Endothelial cell of hepatic sinusoid (primary cell): ENCODE data around the gene GBF1.
"Not testable (repeated sequence)": the region's sequence is repeated elsewhere in the genome, so short reads cannot be mapped to it uniquely, and the experiment has no call there.

ENCODE experiments used
- in situ Hi-C: cut with HindIII; loops from 2 replicates; pipeline ENCODE4 v1.10.0; 2017; ENCODE audit warnings: low sequenced_read_pairs

The GBF1 gene

DNA sequence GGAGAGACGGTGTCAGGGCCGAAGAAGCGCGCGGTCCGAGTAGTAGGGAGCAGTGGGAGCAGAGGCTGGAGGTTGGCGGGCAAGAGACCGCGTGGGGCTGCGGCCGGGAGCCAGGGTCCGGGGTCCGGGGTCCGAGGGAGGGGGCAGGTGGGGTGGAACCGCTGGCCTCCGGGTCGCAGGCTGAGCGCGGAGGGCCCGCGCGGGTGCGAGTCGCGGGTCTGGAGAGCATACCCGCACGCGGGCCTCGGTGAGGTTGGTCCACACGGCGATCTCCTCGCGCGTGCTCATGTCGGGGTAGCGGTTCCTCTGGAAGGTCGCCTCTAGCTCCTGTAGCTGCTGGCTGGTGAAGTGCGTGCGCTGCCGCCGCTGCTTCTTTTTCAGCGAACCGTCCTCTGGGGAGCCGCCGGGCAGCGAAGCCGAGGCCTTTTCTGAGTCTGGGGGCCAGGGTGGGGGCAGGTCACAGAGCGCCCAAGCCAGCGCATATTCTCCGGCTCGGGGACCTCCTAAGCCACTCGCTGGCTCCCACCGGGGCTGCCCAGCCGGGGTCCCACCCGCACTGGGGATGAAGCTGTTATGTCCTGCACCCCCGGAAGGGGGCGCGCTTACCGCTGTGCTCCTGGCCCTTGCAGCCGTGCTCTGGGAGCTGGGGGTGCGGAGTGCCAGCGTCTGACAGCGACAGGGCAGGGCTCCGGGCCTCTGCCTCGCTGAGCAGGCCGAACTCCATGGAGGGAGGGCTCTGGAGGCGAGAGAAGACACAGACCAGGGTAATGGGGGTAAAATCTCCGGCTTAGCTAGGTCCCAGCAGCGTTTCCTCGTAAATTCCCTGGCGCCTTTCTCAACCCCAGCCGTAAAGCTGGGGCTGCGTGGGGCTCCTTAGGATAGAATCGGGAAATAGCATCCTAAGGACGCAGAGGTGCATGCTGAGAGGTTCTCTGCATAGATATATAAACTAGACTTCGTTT is 13.7 kb upstream of the GBF1 start:
- in situ Hi-C loops, result no loop called here

- in situ Hi-C loops, result no loop called here
These were observed 11.3 kb upstream of the GBF1 start for GRCh38 chr10:102233997-102234396.

GRCh38 chr10:102234888-102235597 is 10.3 kb upstream of the GBF1 start:
- in situ Hi-C loops, result no loop called here

DNA sequence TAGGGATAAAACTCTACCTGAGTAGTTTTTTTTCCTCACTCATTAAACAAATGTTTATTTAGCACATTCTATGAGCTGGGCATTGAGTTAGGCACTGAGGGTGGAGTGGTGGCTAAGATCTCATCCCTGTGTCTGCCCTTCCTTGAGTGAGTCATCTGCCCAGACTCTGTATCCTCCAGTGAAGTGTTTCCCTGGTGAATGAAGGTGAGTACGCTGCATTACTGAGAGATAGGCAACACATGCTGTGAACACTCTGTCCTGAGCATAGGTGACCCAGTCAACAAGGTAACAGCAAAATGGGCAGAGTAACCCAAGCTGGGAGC is 9.8 kb upstream of the GBF1 start:
- in situ Hi-C loops, result no loop called here

DNA sequence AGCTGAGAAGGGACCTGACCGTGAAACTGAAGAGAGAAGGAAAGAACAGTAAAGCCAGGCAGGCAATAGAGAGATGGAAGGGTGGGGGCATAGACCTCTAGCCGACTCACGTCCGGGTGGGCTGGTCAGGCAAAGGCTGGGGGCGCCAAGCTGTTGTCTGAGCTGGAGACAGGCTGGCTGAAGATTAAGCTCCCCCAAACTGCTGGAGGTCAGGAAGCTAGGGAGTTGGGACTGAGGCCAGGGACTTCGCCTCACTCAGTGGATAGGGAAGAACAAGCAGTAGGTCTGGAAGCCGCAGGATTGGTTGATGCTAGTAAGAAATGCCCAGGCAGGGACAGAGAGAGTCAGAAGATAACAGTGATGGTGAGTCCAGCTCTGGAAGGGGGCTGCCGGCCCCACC is 9.3 kb upstream of the GBF1 start:
- in situ Hi-C loops, result no loop called here

DNA sequence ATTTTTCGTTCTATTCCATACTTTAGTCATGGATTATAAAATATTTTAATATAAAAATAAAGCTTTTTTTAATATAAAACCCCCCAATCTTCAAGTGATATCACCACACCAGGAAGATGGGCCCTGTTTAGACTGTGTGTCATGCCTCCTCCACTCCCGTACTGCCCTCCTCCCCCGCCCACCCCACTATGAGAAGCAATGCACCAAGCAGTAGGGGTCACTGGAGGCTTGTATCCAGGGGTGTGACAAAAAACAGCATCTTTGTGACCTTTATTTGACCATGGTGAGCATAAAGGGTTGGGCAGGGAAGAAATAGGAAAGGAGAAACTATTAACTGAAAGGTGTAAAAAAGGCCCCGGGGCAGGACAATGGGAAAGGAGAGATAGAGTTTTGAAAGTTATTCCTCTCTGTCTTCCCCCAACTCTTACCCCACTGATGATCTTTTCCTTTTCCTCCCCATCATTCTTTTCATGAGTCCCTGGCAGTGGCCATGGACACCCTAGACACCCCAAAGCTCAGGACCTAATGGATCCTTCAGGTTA is 7.5 kb upstream of the GBF1 start:
- in situ Hi-C loops, result no loop called here

DNA sequence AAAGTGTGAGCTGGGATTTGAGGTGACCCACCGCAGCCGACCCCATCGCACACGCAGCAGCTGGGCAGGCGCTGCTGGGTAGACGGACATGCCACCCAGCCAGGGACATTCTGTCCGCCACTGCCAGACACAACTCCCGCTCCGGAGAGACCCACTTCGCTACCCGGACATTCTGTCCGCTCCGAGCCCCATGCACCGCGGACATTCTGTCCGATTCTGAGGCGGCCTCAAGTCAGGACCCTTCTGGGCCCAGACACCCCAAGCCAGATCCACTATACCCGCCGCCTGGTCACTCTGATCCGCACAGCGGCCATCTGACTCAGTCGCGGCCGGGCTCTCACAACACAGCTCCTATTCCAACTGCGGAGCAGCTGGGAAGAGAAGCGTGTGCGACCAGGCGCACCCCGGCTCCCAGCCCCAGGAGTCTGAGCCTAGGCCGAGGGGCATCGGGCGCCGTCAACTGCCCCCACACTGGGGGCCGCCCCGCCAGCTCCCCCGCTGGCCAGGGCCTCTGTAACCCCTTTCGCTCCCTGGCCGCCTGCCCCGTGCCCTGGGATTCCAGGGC is 4.8 kb upstream of the GBF1 start:
- in situ Hi-C loops, result no loop called here

- in situ Hi-C loops, result no loop called here
These were observed 4.3 kb upstream of the GBF1 start for GRCh38 chr10:102241032-102241443.

DNA sequence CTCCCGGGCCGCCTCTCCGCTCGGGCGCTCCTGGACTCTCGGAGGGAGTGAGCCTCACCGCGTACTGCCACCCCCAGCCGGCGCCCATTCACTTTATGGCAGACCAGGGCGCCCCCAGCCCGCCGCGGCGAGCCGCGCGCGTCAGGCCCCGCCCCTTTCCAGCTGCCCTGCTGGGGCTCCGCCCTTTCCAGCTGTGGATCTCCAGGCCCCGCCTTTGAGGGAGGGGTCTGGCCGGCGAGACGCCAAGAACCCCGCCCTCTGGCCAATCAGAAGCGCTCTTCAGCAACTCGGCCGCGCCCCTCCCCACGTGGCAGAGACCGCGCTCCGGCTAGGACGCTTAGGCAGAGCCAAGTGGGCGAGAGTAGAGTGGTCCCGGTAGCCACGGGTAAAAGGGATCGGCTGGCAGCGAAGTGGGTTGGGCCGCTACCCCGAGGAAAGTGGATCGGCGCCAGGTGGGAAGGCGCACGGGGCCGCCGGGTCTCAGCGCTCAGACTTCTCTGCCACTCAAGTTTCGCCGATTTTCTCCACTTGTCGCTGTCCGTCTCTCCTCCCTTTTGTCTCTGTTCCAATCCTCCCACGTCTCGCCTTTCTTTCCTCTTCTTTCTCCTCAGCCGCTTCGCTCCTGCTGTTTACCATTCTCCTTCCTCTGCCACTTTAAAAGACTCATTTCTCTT is 3.8 kb upstream of the GBF1 start, which contains the start of gene PITX3:
Gene PITX3, minus strand, starts transcription at position 69 of the 674 bp plus-strand sequence. CDS start 9,432 bp downstream, outside the sequence.
- in situ Hi-C loops, result no loop called here

- in situ Hi-C loops, result no loop called here
These were observed 3.2 kb upstream of the GBF1 start for GRCh38 chr10:102242118-102242485.

DNA sequence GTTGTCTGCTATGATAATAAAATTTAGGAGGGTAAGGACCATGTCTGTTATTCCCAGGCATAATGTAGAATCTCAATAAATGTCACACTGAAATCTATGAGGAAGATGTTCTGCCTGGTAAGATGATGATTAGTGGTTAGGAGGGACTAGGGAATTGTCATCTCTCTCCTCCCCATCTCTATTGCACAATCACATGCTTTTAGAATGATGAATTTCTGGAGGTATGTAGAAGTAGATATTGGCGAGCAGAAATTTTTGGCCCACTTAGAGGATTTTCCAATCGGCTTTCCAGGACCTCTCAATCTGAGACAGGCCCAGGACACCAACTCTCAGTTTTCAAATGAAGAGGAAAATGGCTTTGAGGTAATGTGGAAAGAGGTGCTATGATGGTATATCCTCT is 2.0 kb upstream of the GBF1 start:
- in situ Hi-C loops, result no loop called here

DNA sequence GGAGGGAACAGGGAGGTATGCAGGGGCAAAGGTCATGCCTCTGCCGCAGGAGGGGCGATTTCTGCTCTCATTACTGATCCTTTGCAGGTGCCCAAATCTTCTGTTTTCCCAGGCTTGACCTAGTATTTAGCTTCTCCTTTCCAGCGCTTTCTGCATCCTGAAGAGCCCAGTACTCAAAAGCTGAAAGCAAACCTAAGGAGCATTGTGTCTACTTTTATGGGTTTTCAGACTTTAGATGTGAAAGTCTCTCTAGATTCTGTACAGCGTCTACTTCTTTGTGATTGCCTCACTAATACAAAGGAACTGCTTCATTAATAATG is 560 bp downstream of the GBF1 start:
- in situ Hi-C loops, result no loop called here

GRCh38 chr10:102246261-102246660 is 929 bp downstream of the GBF1 start:
- in situ Hi-C loops, result no loop called here

- in situ Hi-C loops, result no loop called here
These were observed 2.4 kb downstream of the GBF1 start for GRCh38 chr10:102247734-102248133.

DNA sequence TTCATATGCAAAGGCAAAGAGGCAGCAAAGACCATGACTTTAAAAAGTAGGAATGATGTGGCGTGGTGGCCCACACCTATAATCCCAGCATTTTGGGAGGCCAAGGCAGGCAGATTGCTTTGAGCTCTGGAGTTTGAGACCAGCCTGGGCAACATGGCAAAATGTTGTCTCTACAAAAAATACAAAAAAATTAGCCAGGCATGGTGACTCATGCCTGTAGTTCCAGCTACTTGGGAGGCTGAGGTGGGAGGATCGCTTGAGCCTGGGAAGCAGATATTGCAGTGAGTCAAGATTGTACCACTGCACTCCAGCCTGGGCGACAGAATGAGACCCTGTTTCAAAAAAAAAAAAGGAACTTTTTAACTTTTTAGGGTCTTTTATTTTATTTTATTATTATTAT is 7.2 kb downstream of the GBF1 start:
- in situ Hi-C loops, result not testable (repeated sequence)

- in situ Hi-C loops, result no loop called here
These were observed 9.1 kb downstream of the GBF1 start for GRCh38 chr10:102254426-102254825.

GRCh38 chr10:102255404-102255803 is 10.1 kb downstream of the GBF1 start:
- in situ Hi-C loops, result no loop called here

- in situ Hi-C loops, result no loop called here
These were observed 15.9 kb downstream of the GBF1 start for GRCh38 chr10:102261196-102261595.

GRCh38 chr10:102261842-102262241 is 16.5 kb downstream of the GBF1 start:
- in situ Hi-C loops, result no loop called here

GRCh38 chr10:102262744-102263370 is 17.5 kb downstream of the GBF1 start:
- in situ Hi-C loops, result no loop called here

GRCh38 chr10:102264371-102264770 is 19.0 kb downstream of the GBF1 start:
- in situ Hi-C loops, result no loop called here
